NCI-H128 (cell line): ENCODE data around the gene RALGPS1.
A peak's percentile ranks its signal among the peaks of the same experiment; 100 is the strongest.

Experiments used
- DNase-seq: peaks from one replicate; lab custom pipeline; 2025; ENCODE audit not compliant: unreplicated experiment; lab: John Stamatoyannopoulos, UW

The RALGPS1 gene, protein sequence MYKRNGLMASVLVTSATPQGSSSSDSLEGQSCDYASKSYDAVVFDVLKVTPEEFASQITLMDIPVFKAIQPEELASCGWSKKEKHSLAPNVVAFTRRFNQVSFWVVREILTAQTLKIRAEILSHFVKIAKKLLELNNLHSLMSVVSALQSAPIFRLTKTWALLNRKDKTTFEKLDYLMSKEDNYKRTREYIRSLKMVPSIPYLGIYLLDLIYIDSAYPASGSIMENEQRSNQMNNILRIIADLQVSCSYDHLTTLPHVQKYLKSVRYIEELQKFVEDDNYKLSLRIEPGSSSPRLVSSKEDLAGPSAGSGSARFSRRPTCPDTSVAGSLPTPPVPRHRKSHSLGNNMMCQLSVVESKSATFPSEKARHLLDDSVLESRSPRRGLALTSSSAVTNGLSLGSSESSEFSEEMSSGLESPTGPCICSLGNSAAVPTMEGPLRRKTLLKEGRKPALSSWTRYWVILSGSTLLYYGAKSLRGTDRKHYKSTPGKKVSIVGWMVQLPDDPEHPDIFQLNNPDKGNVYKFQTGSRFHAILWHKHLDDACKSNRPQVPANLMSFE

DNA sequence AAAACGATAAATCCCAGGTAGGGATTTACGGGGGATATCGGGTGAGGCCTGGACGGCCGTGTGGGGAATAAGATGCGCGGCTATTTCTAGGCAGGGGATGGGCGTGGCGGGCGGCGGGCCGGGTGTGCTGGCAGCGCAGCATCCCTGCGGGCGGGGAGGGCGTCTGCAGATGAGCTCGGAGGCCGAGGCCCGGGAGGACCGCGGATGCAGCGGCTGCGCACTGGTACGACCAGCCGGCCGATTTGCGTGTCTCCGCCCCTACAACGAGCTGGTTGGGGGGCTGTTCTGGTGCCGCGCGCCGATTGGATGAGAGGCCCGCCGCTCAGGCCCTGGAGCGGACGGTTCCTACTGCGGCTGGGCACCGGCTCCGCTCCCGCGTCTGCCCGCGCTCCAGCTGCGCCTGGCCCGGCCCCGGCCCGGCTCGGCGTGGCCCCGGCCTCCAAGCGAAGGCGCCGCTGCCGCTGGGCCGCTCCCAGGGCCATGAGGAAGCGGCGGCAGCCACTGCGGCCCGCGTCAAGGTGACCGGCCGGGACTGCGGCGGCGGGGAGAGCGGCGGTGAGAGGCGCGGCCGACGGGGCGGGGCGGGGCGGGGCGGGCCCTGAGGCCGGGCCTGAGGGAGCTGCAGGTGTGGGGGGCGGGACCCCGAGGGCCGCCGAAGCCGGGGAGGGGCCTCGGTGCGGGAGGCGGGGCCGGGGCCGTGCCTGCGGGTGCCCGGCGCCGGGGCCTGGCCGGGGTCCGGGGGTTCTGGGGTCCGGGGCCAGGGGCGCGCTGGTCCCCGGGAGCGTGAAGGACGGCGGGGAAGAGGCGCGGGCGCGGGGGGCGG is at the start of gene RALGPS1:
Gene RALGPS1 (plus strand): TSS at position 325 of the 823 bp plus-strand sequence. CDS start 47,508 bp downstream, outside the sequence.
- peak; percentile 96 for DNase-seq

DNA sequence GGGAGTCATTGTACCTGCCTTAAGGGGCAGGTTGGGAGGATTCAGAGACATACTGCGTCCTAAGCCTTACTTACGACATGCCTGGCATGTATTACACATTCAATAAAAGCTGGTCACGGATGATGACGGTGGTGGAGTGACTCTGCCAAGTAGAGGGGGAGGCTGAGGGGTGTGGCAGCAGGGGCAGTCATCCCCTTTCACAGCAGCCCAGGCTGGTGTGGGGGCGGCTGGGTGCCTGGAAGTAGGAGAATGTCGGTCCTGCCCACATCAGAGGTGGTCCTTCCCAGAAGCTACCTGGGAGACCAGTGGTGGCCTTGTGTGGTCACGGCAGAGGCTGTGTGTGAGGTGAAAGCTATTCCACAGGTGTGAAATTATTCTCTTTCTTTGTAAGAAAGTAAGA is 45.2 kb upstream of the RALGPS1 start:
- DNase-seq, result no peak

DNA sequence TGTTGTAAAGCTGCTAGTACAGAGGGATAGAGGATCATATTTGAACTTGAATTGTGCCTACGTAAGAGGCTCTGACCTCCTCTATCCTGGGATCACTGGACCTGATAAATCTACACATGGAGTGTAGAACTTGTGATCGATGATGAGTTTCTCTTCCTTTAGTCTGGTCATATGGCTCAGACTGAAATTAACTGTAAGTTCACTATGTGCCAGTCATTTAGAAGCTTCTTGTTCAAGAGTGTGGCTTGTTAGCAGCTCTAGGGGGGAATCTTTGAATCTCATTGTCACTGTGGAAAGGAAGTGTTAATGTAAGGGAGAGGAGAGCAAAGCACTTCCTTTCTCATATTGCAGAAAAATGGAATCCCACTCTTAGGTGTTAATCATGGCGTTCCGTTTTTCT is 42.1 kb upstream of the RALGPS1 start:
- DNase-seq, result no peak

DNA sequence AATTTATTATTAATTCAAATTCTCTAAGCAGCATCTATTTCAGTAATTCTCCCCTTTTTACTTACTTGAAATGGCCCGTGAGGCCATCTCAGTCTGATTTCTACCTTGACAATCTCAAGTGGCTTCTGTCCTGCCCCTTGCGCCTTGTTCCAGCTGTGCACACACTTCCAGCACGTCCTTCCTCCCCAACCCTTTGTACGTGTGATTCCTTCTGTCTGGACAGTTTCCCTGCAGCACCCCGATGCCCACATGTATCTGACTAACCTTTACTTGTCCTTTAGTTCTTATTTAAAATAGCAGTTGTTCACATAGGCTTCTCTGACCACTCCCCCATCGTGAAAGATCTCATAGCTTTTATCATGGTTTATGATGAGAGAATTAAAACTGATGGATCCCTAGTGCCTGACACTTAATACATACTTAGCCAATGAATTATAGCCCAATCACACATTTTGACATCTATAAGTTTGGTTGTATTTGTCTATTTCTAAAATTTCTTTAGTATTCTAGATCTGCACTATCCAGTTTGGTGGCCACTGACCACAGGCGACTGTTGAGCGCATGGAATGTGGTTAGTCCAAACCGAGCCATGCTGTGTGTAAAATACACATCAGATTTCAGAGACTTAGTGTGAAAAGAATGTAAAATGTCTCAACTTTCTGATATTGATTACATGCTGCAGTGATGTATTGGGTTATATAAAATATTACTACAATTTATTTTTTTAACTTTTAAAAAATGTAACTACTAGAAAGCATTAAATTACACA is 39.9 kb upstream of the RALGPS1 start:
- DNase-seq, result no peak

DNA sequence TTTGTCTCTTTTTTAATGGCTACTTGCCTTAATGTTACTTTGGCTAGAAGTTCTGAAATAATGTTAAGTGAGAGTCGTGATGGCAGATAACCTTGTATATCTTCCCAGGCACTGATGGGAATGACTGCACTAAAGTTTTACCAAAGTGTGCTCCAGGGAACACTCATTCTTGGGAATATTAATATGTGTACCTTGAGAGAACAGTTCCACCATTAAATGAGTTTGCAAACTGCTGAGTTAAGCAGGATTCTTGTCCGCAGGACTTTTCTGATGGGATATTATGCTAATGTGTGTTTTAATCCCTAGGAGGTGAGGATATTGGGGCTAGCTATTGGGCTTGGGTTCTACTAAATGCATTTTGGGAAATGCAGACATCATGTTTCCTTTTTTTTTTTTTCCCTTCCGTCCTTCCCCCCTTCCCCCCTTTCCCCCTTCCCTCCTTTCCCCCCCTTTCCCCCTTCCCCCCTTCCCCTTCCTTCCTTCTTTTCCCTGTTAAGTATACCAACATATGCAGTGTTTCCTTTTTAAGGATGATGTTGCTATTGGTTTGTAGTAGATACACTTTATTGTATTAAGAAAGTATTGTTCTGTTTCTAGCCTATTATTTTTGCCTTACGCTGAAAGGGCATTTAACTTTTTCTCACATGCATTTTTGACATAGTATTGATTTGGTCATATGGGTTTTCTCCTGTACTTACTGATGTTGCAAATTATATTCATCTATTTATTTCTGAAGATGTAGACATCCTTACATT is 38.6 kb upstream of the RALGPS1 start:
- no peak for DNase-seq

DNA sequence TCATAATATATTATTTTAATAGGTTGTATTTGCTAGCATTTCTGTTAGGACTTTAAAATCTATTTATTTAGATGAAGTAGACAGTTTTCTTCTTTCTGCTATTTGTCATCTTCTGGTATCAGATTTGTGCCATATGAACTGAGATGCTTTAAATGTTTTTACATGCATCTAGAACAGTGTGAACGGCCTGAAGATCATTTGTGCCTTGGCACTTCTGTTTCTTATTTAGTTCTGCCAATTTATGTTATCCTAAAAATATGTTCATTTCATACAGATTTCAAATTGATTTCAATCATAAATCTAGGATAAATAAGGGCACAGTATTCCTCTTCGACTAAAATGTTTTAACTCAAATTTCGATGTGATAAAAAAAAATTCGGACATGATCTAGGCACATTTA is 38.1 kb upstream of the RALGPS1 start:
- no peak for DNase-seq

DNA sequence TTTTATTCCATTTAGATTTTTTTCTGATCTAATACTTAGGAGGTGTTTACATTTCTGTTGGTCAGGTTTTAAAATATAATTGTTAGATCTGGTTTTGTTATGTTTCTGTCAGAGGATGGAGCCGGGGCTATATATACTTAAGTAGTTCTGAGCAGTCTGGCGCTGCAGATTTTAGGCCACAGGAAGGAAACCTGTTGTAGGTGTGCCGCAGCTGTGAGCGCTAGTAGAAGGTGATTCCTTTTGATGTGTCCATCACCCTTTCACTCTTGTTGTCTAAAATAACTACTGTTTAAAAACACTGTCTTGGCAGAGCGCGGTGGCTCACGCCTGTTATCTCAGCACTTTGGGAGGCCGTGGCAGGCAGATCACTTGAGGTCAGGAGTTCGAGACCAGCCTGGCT is 37.2 kb upstream of the RALGPS1 start:
- DNase-seq, result no peak

DNA sequence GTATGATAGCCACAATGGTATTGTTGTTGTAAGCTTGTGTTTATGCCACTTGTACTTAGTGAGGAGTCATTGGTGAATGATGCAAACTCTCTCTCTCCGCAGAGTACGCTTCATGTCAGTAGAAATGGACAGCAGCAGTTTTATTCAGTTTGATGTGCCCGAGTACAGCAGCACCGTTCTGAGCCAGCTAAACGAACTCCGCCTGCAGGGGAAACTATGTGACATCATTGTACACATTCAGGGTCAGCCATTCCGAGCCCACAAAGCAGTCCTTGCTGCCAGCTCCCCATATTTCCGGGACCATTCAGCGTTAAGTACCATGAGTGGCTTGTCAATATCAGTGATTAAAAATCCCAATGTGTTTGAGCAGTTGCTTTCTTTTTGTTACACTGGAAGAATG is 35.3 kb upstream of the RALGPS1 start:
- no peak for DNase-seq

DNA sequence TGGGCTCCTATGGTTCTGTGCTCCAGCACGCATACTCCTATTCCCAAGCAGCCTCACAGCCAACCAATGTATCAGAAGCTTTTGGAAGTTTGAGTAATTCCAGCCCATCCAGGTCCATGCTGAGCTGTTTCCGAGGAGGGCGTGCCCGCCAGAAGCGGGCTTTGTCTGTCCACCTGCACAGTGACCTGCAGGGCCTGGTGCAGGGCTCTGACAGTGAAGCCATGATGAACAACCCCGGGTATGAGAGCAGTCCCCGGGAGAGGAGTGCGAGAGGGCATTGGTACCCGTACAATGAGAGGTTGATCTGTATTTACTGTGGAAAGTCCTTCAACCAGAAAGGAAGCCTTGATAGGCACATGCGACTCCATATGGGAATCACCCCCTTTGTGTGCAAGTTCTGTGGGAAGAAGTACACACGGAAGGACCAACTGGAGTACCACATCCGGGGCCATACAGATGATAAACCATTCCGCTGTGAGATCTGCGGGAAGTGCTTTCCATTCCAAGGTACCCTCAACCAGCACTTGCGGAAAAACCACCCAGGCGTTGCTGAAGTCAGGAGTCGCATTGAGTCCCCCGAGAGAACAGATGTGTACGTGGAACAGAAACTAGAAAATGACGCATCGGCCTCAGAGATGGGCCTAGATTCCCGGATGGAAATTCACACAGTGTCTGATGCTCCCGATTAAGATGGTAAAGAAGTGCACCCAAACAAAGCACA is 34.2 kb upstream of the RALGPS1 start:
- no peak for DNase-seq

DNA sequence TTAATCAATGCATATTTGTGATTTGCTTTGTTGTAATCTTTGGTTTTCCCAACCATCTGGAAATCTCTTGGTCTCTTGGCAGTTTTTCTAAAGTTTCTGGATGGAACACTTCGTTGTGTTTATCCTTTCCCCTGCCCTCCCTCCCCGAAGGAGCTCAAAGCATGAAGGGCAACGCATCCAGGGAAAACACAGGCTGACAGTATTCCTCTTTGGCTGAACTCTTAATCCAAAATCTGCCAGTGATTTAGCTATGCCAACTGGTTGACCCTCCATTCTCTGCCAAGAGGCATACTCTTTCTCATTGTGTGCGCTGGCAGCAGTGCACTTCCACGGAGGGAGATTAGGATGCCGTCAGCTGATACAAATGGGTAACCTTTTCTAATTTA is 33.6 kb upstream of the RALGPS1 start:
- DNase-seq, result no peak

DNA sequence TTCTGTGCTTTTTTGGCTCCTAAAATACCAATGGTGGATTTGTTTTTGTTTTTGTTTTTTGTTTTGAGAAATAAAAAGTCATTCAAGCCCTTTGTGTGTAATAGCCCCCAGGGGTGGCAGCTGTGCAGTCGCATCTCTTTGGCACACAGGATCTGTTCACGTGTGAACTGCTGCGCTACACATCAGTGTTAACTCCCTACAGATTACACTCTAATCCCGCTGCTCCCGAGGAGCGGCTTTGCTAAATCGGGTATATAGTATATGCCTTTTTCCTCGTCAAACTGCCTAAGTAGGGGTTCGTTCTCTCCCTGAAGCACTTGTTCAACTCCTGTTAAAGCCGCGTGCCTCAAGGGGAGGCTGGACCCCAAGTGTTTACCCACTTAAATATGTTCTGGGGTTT is 31.8 kb upstream of the RALGPS1 start:
- DNase-seq, result no peak

DNA sequence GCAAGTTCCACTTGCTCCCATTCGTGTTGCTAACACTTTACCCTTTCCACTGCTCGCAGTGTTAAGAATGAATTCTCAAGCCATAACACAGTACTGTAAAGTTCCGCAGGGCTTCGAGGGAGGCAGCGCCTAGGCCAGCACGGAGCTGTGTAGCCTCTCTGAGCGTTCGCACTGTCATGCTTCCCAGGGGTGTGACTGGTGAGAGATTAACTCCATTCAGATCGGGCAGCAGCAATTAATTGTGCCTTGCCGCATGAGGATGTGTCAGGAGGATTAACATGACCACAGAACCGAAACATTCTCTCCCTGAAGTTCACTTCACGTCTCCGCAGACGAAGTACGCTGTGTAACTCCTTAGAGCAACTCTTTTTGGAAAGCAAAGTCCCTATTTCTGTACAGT is 30.9 kb upstream of the RALGPS1 start:
- no peak for DNase-seq

DNA sequence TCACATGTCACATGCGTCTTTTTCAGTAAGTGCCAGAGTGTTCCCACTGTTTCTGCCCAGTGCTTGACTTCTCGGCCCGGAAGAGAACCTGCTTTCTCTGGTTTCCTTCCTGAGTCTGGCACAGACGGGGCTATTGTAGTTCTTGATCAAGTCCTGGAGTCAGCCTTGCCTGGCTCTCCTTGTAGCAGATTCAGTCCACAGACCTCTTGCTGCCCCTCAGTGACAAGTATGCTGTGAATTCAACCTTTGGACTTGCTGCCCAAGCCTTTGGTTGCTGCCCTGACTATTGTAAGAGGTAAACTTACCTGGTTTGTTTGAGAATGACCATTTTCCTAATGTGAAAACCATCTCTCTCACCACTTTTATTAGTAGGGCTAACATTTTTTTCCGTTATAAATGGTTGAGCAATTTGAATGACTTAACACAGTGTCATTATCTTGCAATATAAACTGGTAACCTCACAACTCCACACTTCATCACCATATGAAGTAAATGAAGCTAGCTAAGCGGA is 29.4 kb upstream of the RALGPS1 start:
- DNase-seq, result no peak

DNA sequence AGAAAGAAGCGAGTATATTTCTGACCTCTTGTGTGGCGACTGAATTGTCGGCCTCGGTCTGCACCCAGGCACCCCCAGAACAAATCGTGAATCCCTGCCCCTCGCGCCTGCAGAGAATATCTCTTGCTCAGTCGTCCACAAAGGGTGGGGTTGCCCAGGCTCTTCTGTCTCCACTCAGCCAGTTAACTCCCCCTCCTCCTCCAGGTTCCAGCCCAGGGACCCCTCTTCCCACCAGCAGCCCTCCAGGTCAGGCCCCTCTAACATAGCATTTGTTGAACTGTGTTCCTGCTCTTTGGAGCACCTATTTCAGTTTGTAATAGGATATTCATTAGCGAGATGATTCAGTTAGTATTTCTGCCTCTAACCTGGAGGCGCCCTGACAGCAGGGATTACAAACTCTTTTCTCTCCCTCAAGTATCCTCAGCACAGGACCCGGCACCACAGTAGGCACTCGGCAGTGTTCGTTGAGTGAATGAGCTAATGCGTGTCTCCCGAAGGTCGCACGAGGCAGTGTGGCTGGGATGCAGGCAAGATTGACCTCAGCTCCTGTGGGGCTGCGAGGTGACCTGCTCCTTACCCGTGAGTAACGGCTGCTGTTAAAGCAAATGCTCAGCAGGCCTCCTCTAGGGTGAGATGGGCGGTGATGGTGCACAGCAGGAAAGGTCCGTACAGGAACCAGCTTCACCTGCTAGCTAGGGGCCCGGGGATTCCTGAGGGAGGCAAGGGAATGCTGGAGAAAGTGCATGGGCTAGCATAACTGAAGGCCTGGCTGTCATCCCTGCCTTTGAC is 28.4 kb upstream of the RALGPS1 start:
- no peak for DNase-seq

DNA sequence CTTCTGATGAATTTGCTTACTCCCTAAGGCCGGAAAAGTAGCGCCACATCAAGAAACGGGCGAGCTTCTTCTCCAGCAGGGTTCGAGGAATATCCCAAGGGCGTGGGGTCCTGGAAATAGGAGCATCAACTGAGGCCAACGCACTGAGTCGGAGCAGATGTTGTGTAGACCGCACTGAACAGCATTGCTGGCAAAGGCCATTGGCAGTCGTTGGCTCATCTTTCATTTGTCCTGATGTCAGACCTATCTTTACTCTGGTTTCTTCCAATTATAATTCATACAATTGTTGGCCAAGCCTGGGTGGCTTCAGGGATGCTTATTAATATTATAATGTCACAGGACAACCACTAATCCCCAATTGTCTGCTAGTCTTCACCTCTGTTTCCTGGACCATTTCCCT is 27.7 kb upstream of the RALGPS1 start:
- DNase-seq, result no peak

DNA sequence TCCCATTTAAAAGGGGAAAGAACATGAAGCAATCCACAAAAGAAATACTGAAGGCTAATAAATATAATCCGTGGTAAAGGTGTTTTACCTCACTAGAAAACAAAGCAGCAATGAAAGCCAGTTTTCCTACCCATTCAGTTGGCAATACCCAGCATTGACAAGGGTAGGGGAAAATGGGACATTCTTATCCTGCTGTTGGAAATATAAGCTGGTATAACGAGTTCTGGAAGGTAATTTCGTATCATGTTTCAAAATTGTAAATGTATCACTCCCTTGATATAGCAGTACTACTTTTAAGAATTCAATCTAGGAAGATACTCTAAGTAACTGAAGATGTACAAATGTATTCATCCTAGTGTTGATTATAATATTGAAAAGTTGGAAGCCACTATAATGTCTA is 22.9 kb upstream of the RALGPS1 start:
- DNase-seq, result no peak

DNA sequence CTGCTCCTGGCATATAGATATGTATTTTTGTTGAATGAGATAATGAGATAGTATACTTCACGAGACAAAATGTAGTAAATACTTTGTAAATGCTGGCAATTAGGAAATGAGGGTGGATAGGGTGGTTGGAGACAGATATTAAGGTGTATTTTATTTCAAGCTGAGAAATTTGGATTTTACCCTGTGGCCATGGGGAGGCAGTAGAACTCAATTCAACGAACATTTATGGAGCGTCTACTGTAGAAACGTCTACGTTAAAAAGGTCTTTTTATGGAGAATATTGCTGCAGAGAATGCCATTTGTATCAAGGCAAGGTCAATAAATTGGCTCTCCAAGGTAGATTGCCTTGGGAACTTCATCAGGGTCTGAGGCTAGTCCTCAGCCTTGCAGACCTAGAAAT is 21.5 kb upstream of the RALGPS1 start:
- DNase-seq, result no peak

DNA sequence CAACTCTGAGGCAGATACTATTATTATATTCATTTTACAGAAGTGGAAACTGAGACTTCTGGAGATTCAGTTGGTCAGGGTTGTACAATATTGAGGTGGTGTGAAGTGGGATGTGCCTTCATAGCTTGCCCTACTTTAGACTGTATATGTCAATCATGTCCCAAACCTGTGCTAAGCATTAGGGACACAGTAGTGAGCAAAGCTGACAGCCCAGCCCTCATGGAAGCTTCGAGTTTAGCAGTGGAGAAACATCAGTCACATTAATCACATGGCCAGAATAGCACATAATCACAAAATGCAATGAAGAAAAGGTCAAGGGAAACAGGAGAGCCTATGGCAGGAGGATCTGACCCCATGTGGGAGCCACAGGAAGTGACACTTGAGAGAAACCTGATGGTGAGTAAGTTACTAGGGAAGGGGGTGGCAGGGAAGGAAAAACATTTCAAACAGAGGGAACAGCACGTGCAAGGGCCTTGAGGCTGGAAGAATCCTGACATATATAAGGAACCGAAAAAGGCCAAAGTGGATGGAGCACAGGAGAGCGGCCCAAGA is 20.5 kb upstream of the RALGPS1 start:
- DNase-seq, result no peak

DNA sequence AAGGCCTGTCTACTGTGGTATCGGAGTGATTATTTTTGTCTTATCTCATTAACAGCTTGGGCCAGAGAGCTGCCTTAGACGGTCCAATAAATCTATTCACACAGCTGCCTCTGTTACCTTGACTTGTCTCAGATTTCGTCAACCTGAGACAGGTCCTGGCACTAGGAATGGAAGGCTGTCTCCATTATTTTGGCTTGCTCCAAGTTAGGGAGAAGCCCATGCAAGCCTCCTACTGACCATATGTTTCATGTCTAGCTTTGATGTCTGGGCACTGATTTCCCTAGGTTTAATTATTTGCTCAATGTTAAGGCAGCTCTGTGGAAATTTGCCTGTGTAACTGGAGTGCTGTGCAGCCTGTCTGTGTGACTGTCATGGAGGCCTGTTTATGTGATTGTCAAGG is 12.4 kb upstream of the RALGPS1 start:
- no peak for DNase-seq
